ENCODE data around the gene PSME4. TPM values are rescaled to one million over a fixed set of nuclear protein-coding genes. Genes with fewer than 3 reads are reported as not detected.

The PSME4 gene
- total and polyA plus RNA-seq, 11 donors: 30.8 to 110 (median 59.9) TPM

DNA sequence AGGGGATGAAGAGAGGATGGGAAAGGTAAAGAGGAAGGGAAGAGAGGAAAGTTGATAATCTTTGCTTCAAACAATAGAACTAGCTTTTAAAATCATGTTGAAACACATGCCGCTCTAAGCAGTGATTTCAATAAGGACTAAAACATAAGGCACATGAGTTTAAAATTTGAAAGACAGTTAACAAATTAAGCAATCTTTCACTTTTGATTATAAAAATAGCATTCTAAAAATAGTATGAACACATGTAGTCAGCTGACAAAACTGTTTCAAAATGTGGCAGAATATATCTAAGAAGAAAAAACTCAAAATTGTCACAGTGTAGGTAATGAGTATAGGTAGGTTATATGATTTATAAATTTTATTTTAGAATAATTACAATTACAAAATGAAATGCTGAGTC is 25.3 kb downstream of the PSME4 start:
- Histone ChIP-seq H3K27me3 (no peaks in the 10 kb centered on the region), H3K27ac (peak overlapping the region in 2 of 12 donors; percentile 1 to 33), H3K36me3 (peaks cover 0 to 71% (median 49%) of the 10 kb centered on the region in 9 donors), H3K4me3 (no peak overlapping the region), H3K4me1 (peaks cover 0 to 33% (median 12%) of the 10 kb centered on the region in 12 donors), H3K9me3 (no peaks in the 10 kb centered on the region)
- intact Hi-C loops (cut with DNase I): no loop called here
- TF ChIP-seq POLR2A (IDR thresholded peaks at IDR 0.05): no peak
- TF ChIP-seq, protein P1, sequence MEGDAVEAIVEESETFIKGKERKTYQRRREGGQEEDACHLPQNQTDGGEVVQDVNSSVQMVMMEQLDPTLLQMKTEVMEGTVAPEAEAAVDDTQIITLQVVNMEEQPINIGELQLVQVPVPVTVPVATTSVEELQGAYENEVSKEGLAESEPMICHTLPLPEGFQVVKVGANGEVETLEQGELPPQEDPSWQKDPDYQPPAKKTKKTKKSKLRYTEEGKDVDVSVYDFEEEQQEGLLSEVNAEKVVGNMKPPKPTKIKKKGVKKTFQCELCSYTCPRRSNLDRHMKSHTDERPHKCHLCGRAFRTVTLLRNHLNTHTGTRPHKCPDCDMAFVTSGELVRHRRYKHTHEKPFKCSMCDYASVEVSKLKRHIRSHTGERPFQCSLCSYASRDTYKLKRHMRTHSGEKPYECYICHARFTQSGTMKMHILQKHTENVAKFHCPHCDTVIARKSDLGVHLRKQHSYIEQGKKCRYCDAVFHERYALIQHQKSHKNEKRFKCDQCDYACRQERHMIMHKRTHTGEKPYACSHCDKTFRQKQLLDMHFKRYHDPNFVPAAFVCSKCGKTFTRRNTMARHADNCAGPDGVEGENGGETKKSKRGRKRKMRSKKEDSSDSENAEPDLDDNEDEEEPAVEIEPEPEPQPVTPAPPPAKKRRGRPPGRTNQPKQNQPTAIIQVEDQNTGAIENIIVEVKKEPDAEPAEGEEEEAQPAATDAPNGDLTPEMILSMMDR (IDR thresholded peaks at IDR 0.05): no peak
- WGBS, 4 donors: 83 to 98% (median 89%) methylated on average over 1 of the region's 1 CpG
- DNase-seq: no peak
- no peak for ATAC-seq

- no peak for DNase-seq
- Histone ChIP-seq H3K4me1 (peaks cover 0 to 29% (median 12%) of the 10 kb centered on the region in 12 donors), H3K36me3 (peaks cover 0 to 71% (median 59%) of the 10 kb centered on the region in 9 donors), H3K27me3 (no peaks in the 10 kb centered on the region), H3K27ac (no peak overlapping the region), H3K4me3 (no peak overlapping the region), H3K9me3 (no peaks in the 10 kb centered on the region)
- 94 to 100% (median 96%) methylated on average over 1 of the region's 1 CpG for WGBS, 4 donors
- TF ChIP-seq, protein P1 (IDR thresholded peaks at IDR 0.05): no peak
- no peak for TF ChIP-seq POLR2A (IDR thresholded peaks at IDR 0.05)
- intact Hi-C loops (cut with DNase I): no loop called here
- ATAC-seq: no peak
Measured at GRCh38 chr2:53944542-53944941, 26.3 kb downstream of the PSME4 start.

- 90 to 98% (median 94%) methylated on average over 1 of the region's 1 CpG for WGBS, 4 donors
- no peak overlapping the region for H3K27ac ChIP-seq
- H3K9me3 ChIP-seq: no peaks in the 10 kb centered on the region
- no peaks in the 10 kb centered on the region for H3K27me3 ChIP-seq
- intact Hi-C loops (cut with DNase I): no loop called here
- H3K4me1 ChIP-seq: peaks cover 0 to 22% (median 10%) of the 10 kb centered on the region in 12 donors
- DNase-seq (no peak), ATAC-seq (no peak)
- H3K36me3 ChIP-seq: peaks cover 0 to 75% (median 58%) of the 10 kb centered on the region in 9 donors
- no peak overlapping the region for H3K4me3 ChIP-seq
- TF ChIP-seq, protein P1 (IDR thresholded peaks at IDR 0.05): no peak
- TF ChIP-seq POLR2A (IDR thresholded peaks at IDR 0.05): no peak
Measured at GRCh38 chr2:53942280-53942679, 28.5 kb downstream of the PSME4 start.

- intact Hi-C loops (cut with DNase I): no loop called here
- H3K4me3 ChIP-seq: no peak overlapping the region
- ATAC-seq (no peak), DNase-seq (no peak)
- H3K4me1 ChIP-seq: peaks cover 0 to 22% (median 10%) of the 10 kb centered on the region in 12 donors
- H3K27me3 ChIP-seq: no peaks in the 10 kb centered on the region
- no peak for TF ChIP-seq POLR2A (IDR thresholded peaks at IDR 0.05)
- TF ChIP-seq, protein P1 (IDR thresholded peaks at IDR 0.05): no peak
- H3K36me3 ChIP-seq: peaks cover 0 to 75% (median 58%) of the 10 kb centered on the region in 9 donors
- H3K27ac ChIP-seq: no peak overlapping the region
- WGBS, 4 donors: 87 to 93% (median 91%) methylated on average over 5 of the region's 5 CpGs
- no peaks in the 10 kb centered on the region for H3K9me3 ChIP-seq
Measured at GRCh38 chr2:53941749-53942148, 29.0 kb downstream of the PSME4 start.
